HepG2 (cell line): ENCODE results near the gene MED13L. TPM values are rescaled to one million over a fixed set of nuclear protein-coding genes. Genes with fewer than 3 reads are reported as not detected.

ENCODE experiments used
- ATAC-seq: fragments of 200-7000 bp; cut with Tn5 transposase; 3 replicates; pipeline ENCODE4 v1.9.1; 2020; ENCODE audit warnings: mild to moderate bottlenecking, moderate library complexity
- BruUV-seq: library from RNA; stranded (reverse); fragments of 400-500 nt; replicated peaks from 2 replicates; lab custom pipeline; 2021; lab: Mats Ljungman, UMichigan
- CTCF ChIA-PET: fragments of 300-600 bp; formaldehyde crosslinking; extraction: SDS; loops from one replicate; lab custom pipeline; 2021; ENCODE audit warnings: low total read pairs, inconsistent platforms, low intra/inter-chr PET ratio; lab: Yijun Ruan, JAX
- POLR2A ChIA-PET: fragments of 350-600 bp; sonication (Branson Sonifier 250); formaldehyde crosslinking; loops from one replicate; lab custom pipeline; 2020; ENCODE audit warnings: antibody characterized with exemption, inconsistent platforms; lab: Yijun Ruan, JAX
- DNase-seq: peaks from one replicate; pipeline ENCODE4 v3.0.0-alpha.2; 2015; ENCODE audit warnings: low spot score
- FAIRE-seq: peaks from 3 replicates; lab custom pipeline; 2011; peaks lifted over from hg19 to GRCh38; lab: Jason Lieb, UNC
- H2AFZ ChIP-seq: one replicate; pipeline ENCODE4 v1.6.1; 2011; ENCODE audit warnings: low read length, inconsistent platforms
- H3K27ac ChIP-seq: fragments of 300-600 bp; 3 replicates; pipeline ENCODE4 v1.8.0; 2011; ENCODE audit warnings: mixed run types, mild to moderate bottlenecking, mixed read lengths, low read length, inconsistent platforms; ENCODE audit not compliant: insufficient read depth; ENCODE audit errors: extremely low read length
- H3K27me3 ChIP-seq, 2 experiments: fragments of 200-600 bp in 1 of 2; 2 replicates in 1 of 2; 3 replicates in 1 of 2; pipeline versions ENCODE4 v1.6.0 to v1.8.0; 2011; ENCODE audit warnings: low read length in 2 of 2, mild to moderate bottlenecking in 2 of 2, moderate library complexity in 2 of 2, inconsistent platforms in 1 of 2; ENCODE audit not compliant: insufficient read depth in 2 of 2, control insufficient read depth in 1 of 2
- H3K36me3 ChIP-seq, 2 experiments: fragments of 200-600 bp in 1 of 2; replicated peaks in 1 of 2; 2 replicates in 1 of 2; 3 replicates in 1 of 2; pipeline versions ENCODE4 v1.5.1 to v1.8.0; 2011; ENCODE audit warnings: low read length in 2 of 2, inconsistent platforms in 1 of 2; ENCODE audit not compliant: insufficient read depth in 2 of 2, control insufficient read depth in 1 of 2
- H3K4me1 ChIP-seq: 2 replicates; pipeline ENCODE4 v1.5.1; 2012; ENCODE audit warnings: low read length, inconsistent platforms; ENCODE audit not compliant: insufficient read depth
- H3K4me2 ChIP-seq: 2 replicates; pipeline ENCODE4 v1.6.0; 2011; ENCODE audit warnings: low read depth, low read length, inconsistent platforms
- H3K4me3 ChIP-seq, 3 experiments: fragments of 200-600 bp in 1 of 3; sonication (generic), shearing (Covaris generic) in 1 of 3; replicated peaks in 1 of 3; 2 replicates each; pipeline ENCODE4 v1.5.1; 2011 to 2016; ENCODE audit warnings: low read length in 3 of 3, inconsistent platforms in 2 of 3, low read depth in 2 of 3, mild to moderate bottlenecking in 2 of 3, control low read depth in 1 of 3, mixed read lengths in 1 of 3; ENCODE audit not compliant: insufficient read depth in 1 of 3
- H3K79me2 ChIP-seq: one replicate; pipeline ENCODE4 v1.6.1; 2011; ENCODE audit warnings: low read length, inconsistent platforms; ENCODE audit not compliant: insufficient read depth
- H3K9ac ChIP-seq: 2 replicates; pipeline ENCODE4 v1.6.0; 2011; ENCODE audit warnings: mild to moderate bottlenecking, low read depth, low read length, inconsistent platforms; ENCODE audit not compliant: insufficient read depth
- H3K9me3 ChIP-seq: 2 replicates; pipeline ENCODE4 v1.5.1; 2012; ENCODE audit warnings: mild to moderate bottlenecking, low read length
- H4K20me1 ChIP-seq: 2 replicates; pipeline ENCODE4 v1.6.0; 2011; ENCODE audit warnings: inconsistent platforms, mild to moderate bottlenecking, low read length, moderate library complexity; ENCODE audit not compliant: insufficient read depth
- BORCS8-MEF2B ChIP-seq: sonication (generic); formaldehyde crosslinking; IDR thresholded peaks from 2 replicates; pipeline ENCODE4 v1.8.0; 2022; ENCODE audit warnings: mild to moderate bottlenecking, missing genetic modification reagents
- HNF1A ChIP-seq, 2 experiments: sonication (generic) in 1 of 2; formaldehyde crosslinking in 1 of 2; IDR thresholded peaks; 2 replicates each; pipeline versions ENCODE4 v1.4.0 to v1.6.1; 2016 to 2020; ENCODE audit warnings: borderline replicate concordance in 1 of 2, low read depth in 1 of 2, mild to moderate bottlenecking in 1 of 2, missing genetic modification reagents in 1 of 2
- MYPOP ChIP-seq: sonication (generic); formaldehyde crosslinking; IDR thresholded peaks from 2 replicates; pipeline ENCODE4 v1.8.1; 2023; ENCODE audit warnings: mild to moderate bottlenecking, moderate library complexity, missing genetic modification reagents
- PRMT3 ChIP-seq: sonication (generic); formaldehyde crosslinking; IDR thresholded peaks from 2 replicates; pipeline ENCODE4 v1.8.1; 2022; ENCODE audit warnings: low read depth, mild to moderate bottlenecking, moderate library complexity, missing genetic modification reagents, borderline replicate concordance
- ZNF614 ChIP-seq: IDR thresholded peaks from 2 replicates; pipeline ENCODE4 v1.6.1; 2018; ENCODE audit warnings: missing biosample characterization, missing genetic modification reagents, inconsistent platforms, borderline replicate concordance
- ZNF781 ChIP-seq: sonication (generic); formaldehyde crosslinking; IDR thresholded peaks from 2 replicates; pipeline ENCODE4 v1.5.1; 2020; ENCODE audit warnings: borderline replicate concordance, mild to moderate bottlenecking, missing genetic modification reagents; ENCODE audit errors: not compliant biosample characterization
- WGBS: methylation state at CpG from one replicate; pipeline ENCODE4 v1.1.6; 2017; ENCODE audit warnings: low lambda C conversion rate; 5-methylcytosine and 5-hydroxymethylcytosine counted together
- in situ Hi-C: cut with HindIII; loops from 2 replicates; pipeline ENCODE4 v1.10.0; 2017; ENCODE audit warnings: low pct_unique_long_range_greater_than_20kb; ENCODE audit not compliant: extremely low pct_ligation_motif_present
- intact Hi-C: fragments of 100-400 bp; cut with micrococcal nuclease; formaldehyde crosslinking; loops from one replicate; pipeline ENCODE4 v1.10.0; 2022; ENCODE audit not compliant: unreplicated experiment
- polyA plus RNA-seq, 8 experiments: library from polyadenylated mRNA; depleted of rRNA in 3 of 8; stranded (reverse) in 7 of 8; unstranded in 1 of 8; fragments of >200 nt; fragmentation: Illumina TruSeq in 4 of 8; extraction: Trizol in 4 of 8; gene quantifications; 2 replicates each; pipeline versions ENCODE4 v1.2.1 to v1.2.3, GENCODE V29; 2011 to 2016; ENCODE audit warnings: low read depth in 4 of 8, missing spikeins in 1 of 8, mixed read lengths in 1 of 8; ENCODE audit not compliant: insufficient read depth in 1 of 8
- total RNA-seq, 5 experiments: library from RNA; depleted of rRNA; stranded (reverse); fragments of >200 nt; fragmentation: Illumina TruSeq; extraction: Trizol; gene quantifications; 2 replicates each; pipeline ENCODE4 v1.2.3, GENCODE V29; 2016; ENCODE audit warnings: low read depth in 1 of 5

Gene MED13L
- total and polyA plus RNA-seq, 2 of the 13 experiments (the other 11 are each of a cell fraction or from before 2014, with no cell fraction given) = 24.8 to 38.9 TPM

- no peak overlapping the region for H3K4me2 ChIP-seq
- TF ChIP-seq ZNF614 (CRISPR knock-in tag) = no peak
- TF ChIP-seq PRMT3 (CRISPR knock-in tag) = no peak
- TF ChIP-seq MYPOP (CRISPR knock-in tag) = no peak
- no peak for TF ChIP-seq BORCS8-MEF2B (CRISPR knock-in tag)
- no peak for TF ChIP-seq ZNF781 (CRISPR knock-in tag)
- no peak for TF ChIP-seq HNF1A (IDR thresholded peaks at IDR 0.05; ENCODE audit: low read depth)
- TF ChIP-seq HNF1A (CRISPR knock-in tag; IDR thresholded peaks at IDR 0.05; ENCODE audit: borderline replicate concordance) = no peak
- no peak for FAIRE-seq
- intact Hi-C loops = no loop called here
- H3K36me3 ChIP-seq = no peaks in the 10 kb centered on the region
- H3K4me3 ChIP-seq = no peak overlapping the region
- no peaks in the 10 kb centered on the region for H3K9me3 ChIP-seq
- BruUV-seq = no TSS peak
- H4K20me1 ChIP-seq = peaks cover 7% of the 10 kb centered on the region
- no peak for ATAC-seq
- ChIA-PET CTCF (no interaction called here), POLR2A (no interaction called here)
- no peak overlapping the region for H3K9ac ChIP-seq
- no peak for DNase-seq
- in situ Hi-C loops = no loop called here
- no peaks in the 10 kb centered on the region for H3K4me1 ChIP-seq
- 98% methylated on average over 3 of the region's 3 CpGs for WGBS
- H3K27ac ChIP-seq = no peak overlapping the region
- no peaks in the 10 kb centered on the region for H3K27me3 ChIP-seq
- H3K79me2 ChIP-seq = peaks cover 37% of the 10 kb centered on the region
- no peak overlapping the region for H2AFZ ChIP-seq
Measured at GRCh38 chr12:116171549-116171948, 105.9 kb downstream of the MED13L start.
